Astrocyte (in vitro differentiated cells and primary cell): ENCODE measurements around the gene PDE7B. TPM values are rescaled to one million over a fixed set of nuclear protein-coding genes. Genes with fewer than 3 reads are reported as not detected.

Source experiments
- DNase-seq: peaks from one replicate; pipeline ENCODE4 v3.0.0-alpha.2; 2010; ENCODE audit warnings: low read depth
- FAIRE-seq: peaks from 2 replicates; lab custom pipeline; 2011; peaks lifted over from hg19 to GRCh38; lab: Jason Lieb, UNC
- H2AFZ ChIP-seq: 2 replicates; pipeline ENCODE4 v1.6.0; 2012; ENCODE audit warnings: low read depth, low read length, inconsistent platforms
- H3K27ac ChIP-seq: 2 replicates; pipeline ENCODE4 v1.5.1; 2011; ENCODE audit warnings: low read depth, low read length, inconsistent platforms
- H3K27me3 ChIP-seq: 2 replicates; pipeline ENCODE4 v1.6.0; 2011; ENCODE audit warnings: low read length, inconsistent platforms; ENCODE audit not compliant: insufficient read depth
- H3K36me3 ChIP-seq: 2 replicates; pipeline ENCODE4 v1.5.1; 2011; ENCODE audit warnings: low read length, inconsistent platforms; ENCODE audit not compliant: insufficient read depth
- H3K4me1 ChIP-seq: 2 replicates; pipeline ENCODE4 v1.5.1; 2011; ENCODE audit warnings: low read length, inconsistent platforms; ENCODE audit not compliant: insufficient read depth
- H3K4me2 ChIP-seq: 2 replicates; pipeline ENCODE4 v1.6.0; 2012; ENCODE audit warnings: low read length, inconsistent platforms
- H3K4me3 ChIP-seq: 2 replicates; pipeline ENCODE4 v1.5.1; 2011; ENCODE audit warnings: low read depth, mild to moderate bottlenecking, low read length, inconsistent platforms; ENCODE audit not compliant: insufficient read depth
- H3K79me2 ChIP-seq: 2 replicates; pipeline ENCODE4 v1.6.0; 2012; ENCODE audit warnings: mild to moderate bottlenecking, low read length, inconsistent platforms; ENCODE audit not compliant: insufficient read depth
- H3K9ac ChIP-seq: 2 replicates; pipeline ENCODE4 v1.6.0; 2012; ENCODE audit warnings: mild to moderate bottlenecking, low read length, inconsistent platforms
- H3K9me3 ChIP-seq: 2 replicates; pipeline ENCODE4 v1.5.1; 2012; ENCODE audit warnings: low read depth, mild to moderate bottlenecking, low read length, inconsistent platforms; ENCODE audit not compliant: insufficient read depth
- H4K20me1 ChIP-seq: 2 replicates; pipeline ENCODE4 v1.6.0; 2012; ENCODE audit warnings: low read length, inconsistent platforms; ENCODE audit not compliant: insufficient read depth
- H3K27ac Mint-ChIP-seq: one replicate; pipeline ENCODE4 v1.8.0; 2021; ENCODE audit warnings: mild to moderate bottlenecking, mixed read lengths; ENCODE audit not compliant: unreplicated experiment
- H3K27me3 Mint-ChIP-seq: one replicate; pipeline ENCODE4 v1.8.0; 2021; ENCODE audit warnings: low read depth, mixed read lengths; ENCODE audit not compliant: unreplicated experiment
- H3K36me3 Mint-ChIP-seq: one replicate; pipeline ENCODE4 v1.8.0; 2021; ENCODE audit warnings: low read depth, mixed read lengths; ENCODE audit not compliant: unreplicated experiment
- H3K4me1 Mint-ChIP-seq: one replicate; pipeline ENCODE4 v1.8.0; 2021; ENCODE audit warnings: low read depth, mixed read lengths; ENCODE audit not compliant: unreplicated experiment
- H3K4me3 Mint-ChIP-seq: one replicate; pipeline ENCODE4 v1.8.0; 2021; ENCODE audit warnings: mild to moderate bottlenecking, moderate library complexity, mixed read lengths; ENCODE audit not compliant: unreplicated experiment
- H3K9me3 Mint-ChIP-seq: one replicate; pipeline ENCODE4 v1.8.0; 2021; ENCODE audit warnings: mild to moderate bottlenecking, mixed read lengths; ENCODE audit not compliant: unreplicated experiment
- EZH2 ChIP-seq: IDR thresholded peaks from 2 replicates; pipeline ENCODE4 v1.6.1; 2012; ENCODE audit warnings: mild to moderate bottlenecking, low read length, inconsistent platforms; ENCODE audit not compliant: insufficient read depth
- total RNA-seq: library from RNA; stranded (reverse); gene quantifications from 2 replicates; pipeline ENCODE4 v1.2.1, GENCODE V29; 2021
- TF ChIP-seq, protein P1 (sequence below): IDR thresholded peaks from 2 replicates; pipeline ENCODE4 v1.5.1; 2011; ENCODE audit warnings: low read depth, mild to moderate bottlenecking, inconsistent platforms, low read length, moderate library complexity; ENCODE audit not compliant: insufficient read depth

Gene PDE7B
- total RNA-seq, 1 donor from 2014 or later: 0.27 TPM

- Mint-ChIP-seq H3K9me3 (no peaks in the 10 kb centered on the region), H3K4me1 (peaks cover 25% of the 10 kb centered on the region), H3K27me3 (no peaks in the 10 kb centered on the region), H3K36me3 (no peaks in the 10 kb centered on the region), H3K4me3 (peak overlapping the region; percentile 74), H3K27ac (peak overlapping the region; percentile 100)
- FAIRE-seq (no peak), DNase-seq (peak; percentile 78)
- Histone ChIP-seq H3K27ac (peak overlapping the region; percentile 76), H3K9ac (peak overlapping the region; percentile 60), H2AFZ (no peak overlapping the region), H3K36me3 (no peaks in the 10 kb centered on the region), H3K4me2 (peak overlapping the region; percentile 51), H3K4me1 (peaks cover 33% of the 10 kb centered on the region), H3K4me3 (no peak overlapping the region), H4K20me1 (no peaks in the 10 kb centered on the region), H3K27me3 (no peaks in the 10 kb centered on the region), H3K9me3 (no peaks in the 10 kb centered on the region), H3K79me2 (no peaks in the 10 kb centered on the region)
- TF ChIP-seq EZH2: no peak
- TF ChIP-seq, protein P1, sequence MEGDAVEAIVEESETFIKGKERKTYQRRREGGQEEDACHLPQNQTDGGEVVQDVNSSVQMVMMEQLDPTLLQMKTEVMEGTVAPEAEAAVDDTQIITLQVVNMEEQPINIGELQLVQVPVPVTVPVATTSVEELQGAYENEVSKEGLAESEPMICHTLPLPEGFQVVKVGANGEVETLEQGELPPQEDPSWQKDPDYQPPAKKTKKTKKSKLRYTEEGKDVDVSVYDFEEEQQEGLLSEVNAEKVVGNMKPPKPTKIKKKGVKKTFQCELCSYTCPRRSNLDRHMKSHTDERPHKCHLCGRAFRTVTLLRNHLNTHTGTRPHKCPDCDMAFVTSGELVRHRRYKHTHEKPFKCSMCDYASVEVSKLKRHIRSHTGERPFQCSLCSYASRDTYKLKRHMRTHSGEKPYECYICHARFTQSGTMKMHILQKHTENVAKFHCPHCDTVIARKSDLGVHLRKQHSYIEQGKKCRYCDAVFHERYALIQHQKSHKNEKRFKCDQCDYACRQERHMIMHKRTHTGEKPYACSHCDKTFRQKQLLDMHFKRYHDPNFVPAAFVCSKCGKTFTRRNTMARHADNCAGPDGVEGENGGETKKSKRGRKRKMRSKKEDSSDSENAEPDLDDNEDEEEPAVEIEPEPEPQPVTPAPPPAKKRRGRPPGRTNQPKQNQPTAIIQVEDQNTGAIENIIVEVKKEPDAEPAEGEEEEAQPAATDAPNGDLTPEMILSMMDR: no peak
Observed at GRCh38 chr6:136067731-136068341, 216.3 kb downstream of the PDE7B start.

GRCh38 chr6:136069119-136069518 is 217.6 kb downstream of the PDE7B start:
- Histone ChIP-seq H3K79me2 (no peaks in the 10 kb centered on the region), H3K4me2 (peak overlapping the region; percentile 14), H3K27ac (peak overlapping the region; percentile 74), H3K36me3 (no peaks in the 10 kb centered on the region), H3K9me3 (no peaks in the 10 kb centered on the region), H3K4me3 (no peak overlapping the region), H3K27me3 (no peaks in the 10 kb centered on the region), H3K9ac (peak overlapping the region; percentile 72), H3K4me1 (peaks cover 24% of the 10 kb centered on the region), H4K20me1 (no peaks in the 10 kb centered on the region), H2AFZ (no peak overlapping the region)
- H3K4me3 Mint-ChIP-seq: peak overlapping the region; percentile 28
- TF ChIP-seq, protein P1: no peak
- no peak for TF ChIP-seq EZH2
- no peaks in the 10 kb centered on the region for H3K9me3 Mint-ChIP-seq
- H3K4me1 Mint-ChIP-seq: peaks cover 20% of the 10 kb centered on the region
- no peaks in the 10 kb centered on the region for H3K36me3 Mint-ChIP-seq
- no peaks in the 10 kb centered on the region for H3K27me3 Mint-ChIP-seq
- peak overlapping the region; percentile 95 for H3K27ac Mint-ChIP-seq
- peak; percentile 39 for FAIRE-seq
- peak; percentile 63 for DNase-seq

DNA sequence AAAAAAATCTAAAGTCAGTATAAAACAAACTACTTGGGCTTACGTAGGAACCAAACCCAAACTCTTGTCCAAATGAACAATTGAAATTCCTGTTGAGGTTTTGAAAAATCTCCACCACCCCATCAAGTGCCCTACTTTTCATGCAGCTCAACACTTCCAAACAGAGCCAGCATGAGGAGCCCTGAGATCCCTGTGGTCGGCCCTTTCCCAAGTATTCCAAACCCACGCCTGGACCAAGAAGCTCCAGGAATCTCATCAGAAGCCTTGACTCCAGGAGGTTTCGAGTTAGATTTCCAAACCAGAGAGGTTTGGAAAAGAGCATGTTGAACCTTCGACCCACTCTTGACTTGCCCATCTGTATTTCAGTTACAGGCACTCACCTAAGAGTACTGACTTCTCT is 219.3 kb downstream of the PDE7B start:
- no peaks in the 10 kb centered on the region for H3K27me3 ChIP-seq
- H3K9me3 ChIP-seq: no peaks in the 10 kb centered on the region
- no peak overlapping the region for H3K9ac ChIP-seq
- H3K4me2 ChIP-seq: no peak overlapping the region
- TF ChIP-seq, protein P1: no peak
- TF ChIP-seq EZH2: no peak
- Mint-ChIP-seq H3K27me3 (no peaks in the 10 kb centered on the region), H3K27ac (no peak overlapping the region), H3K9me3 (no peaks in the 10 kb centered on the region), H3K4me1 (peaks cover 20% of the 10 kb centered on the region), H3K4me3 (no peak overlapping the region), H3K36me3 (no peaks in the 10 kb centered on the region)
- H3K4me3 ChIP-seq: no peak overlapping the region
- FAIRE-seq (no peak), DNase-seq (peak; percentile 28)
- no peaks in the 10 kb centered on the region for H4K20me1 ChIP-seq
- no peak overlapping the region for H2AFZ ChIP-seq
- no peak overlapping the region for H3K27ac ChIP-seq
- H3K36me3 ChIP-seq: no peaks in the 10 kb centered on the region
- no peaks in the 10 kb centered on the region for H3K79me2 ChIP-seq
- peaks cover 24% of the 10 kb centered on the region for H3K4me1 ChIP-seq
